IPS DF 4.7 (cell line): Measurements from ENCODE around the gene AK5.

Experiments
- DNase-seq: peaks from one replicate; pipeline ENCODE4 v3.0.0-alpha.2; 2013; ENCODE audit warnings: low spot score; ENCODE audit errors: extremely low read depth

AK5 gene

DNA sequence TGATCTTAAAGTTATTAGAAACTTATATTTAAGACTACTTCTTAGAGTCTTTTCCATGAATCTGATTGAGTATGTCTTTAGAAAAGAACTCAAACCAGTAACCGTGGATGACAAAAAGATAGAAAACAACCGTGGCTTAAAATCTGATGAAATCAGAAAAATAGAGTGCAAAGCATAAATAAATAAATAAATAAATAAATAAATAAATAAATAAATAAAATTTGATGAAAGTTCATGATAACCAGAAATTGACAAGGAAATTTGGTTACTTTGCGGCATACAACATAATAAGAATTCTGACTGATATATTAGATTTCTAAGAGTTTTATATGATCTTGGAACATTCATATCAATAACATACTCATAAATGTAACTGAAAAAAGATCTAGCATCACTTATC is 152.1 kb downstream of the AK5 start:
- no peak for DNase-seq

DNA sequence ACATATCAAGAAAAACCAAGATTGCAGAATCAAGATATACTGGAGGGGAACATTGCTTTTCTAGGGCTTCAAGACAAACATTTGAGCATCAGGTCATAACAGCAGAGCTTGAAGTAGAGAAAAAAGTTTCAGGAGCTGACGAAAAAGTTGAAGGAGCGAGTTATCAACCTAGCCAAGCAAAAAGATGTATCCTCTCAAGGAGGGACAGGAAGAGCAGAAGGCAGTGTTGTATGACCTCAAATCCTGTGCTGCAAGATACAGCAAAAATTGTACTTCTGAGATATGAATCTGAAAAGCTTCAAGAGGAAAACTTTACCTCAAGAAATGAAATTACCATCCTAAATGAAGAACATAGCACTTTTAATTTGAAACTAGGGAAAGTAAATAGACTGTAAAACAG is 153.1 kb downstream of the AK5 start:
- no peak for DNase-seq

DNA sequence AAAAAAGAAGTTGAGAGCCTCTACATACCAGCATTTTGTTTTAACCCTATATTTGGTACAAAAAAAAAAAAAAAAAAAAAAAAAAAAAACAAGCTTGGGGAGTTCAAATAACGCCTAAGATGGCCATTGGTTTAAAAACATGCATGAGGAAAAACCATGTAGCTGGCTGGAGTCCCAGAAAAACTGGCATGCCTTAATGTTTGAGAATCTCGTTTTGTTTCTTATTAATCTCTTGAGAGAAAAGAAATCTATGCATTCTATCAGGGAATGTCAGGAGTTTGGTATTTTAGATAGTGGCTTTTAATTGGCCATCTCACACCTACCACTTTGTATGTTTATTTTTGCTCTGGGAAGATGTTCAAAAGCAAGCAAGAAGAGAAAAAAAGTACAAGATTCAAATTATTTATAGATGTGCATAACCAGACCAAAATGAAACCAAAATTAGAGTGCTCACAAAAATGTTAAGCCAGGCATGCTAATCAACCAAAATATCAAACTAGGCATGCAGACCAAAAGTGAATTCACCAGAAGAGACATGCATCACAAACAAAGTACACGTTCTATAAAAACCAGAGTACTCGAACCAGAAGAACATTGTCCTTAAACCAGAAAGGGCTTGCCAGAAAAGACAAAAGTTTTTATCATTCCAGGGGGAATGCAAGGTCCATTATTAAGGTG is 156.6 kb downstream of the AK5 start:
- DNase-seq: no peak

DNA sequence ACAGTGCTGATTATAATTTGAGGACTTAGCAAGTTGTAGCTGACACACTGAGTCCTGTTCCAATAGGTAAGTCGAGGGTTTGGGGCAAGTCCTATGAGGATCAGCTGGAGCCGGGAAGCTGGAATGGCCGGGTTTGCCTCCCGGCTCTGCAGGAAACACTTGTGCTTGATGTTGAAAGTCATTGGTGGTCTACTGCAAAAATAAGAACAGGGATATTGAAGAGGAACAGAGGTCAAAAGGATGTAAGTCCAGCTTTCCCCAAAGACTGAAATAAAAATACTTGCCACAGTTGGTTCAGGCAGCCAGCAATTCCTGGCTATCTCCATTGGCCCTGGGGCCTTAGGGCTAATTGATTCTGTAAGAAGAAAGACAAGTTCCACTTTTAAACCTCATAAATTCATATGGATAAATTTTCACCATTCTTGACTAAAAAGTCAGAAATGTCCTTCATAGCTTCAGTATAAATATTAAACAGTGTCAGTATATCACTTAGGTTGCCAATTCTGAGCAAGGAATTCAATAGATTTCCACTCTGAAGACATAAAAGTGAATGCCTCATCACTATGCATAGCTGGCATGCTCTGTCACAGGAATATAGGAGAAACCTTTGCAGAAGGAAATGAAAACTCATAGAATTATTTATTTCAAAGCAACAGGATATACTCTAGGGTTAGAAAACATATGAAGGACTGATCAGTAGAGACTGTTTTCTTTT is 165.2 kb downstream of the AK5 start:
- no peak for DNase-seq

DNA sequence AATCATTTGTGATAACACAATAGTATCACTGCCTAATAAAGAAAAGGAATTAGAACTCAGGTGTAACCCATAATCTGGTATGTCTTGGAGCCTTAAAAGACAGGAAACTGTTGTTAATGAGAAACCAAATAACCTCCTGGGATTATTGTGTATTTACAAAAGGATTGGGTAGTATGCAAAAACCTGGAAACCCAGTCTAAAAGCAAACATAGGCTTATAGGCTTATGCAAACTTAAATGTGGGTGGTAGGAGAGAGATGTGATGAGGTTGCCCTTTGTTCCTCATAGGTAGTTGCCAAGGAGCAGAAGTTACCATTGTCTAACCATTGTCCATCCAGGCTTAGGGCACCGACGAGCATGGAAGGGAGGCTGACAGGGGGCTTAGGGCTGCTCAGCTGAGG is 165.8 kb downstream of the AK5 start:
- no peak for DNase-seq

DNA sequence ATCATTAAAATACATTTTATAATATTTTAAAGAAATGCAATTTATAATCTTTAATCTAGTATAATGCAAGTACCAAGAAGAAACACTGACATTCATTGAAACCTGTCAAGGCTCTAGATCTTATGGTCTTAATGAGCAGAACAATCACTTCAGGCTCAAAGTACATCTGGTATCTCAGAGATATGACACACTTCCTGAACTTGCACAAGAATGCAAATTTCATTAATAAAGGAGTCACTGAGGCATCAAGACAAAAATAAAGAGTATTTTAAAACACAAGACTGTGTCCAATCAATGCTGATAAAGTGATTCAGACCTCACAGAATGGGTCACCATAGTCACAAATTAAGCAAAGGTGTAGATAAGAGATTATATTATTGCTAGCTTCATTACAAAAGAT is 178.1 kb downstream of the AK5 start:
- DNase-seq: no peak

DNA sequence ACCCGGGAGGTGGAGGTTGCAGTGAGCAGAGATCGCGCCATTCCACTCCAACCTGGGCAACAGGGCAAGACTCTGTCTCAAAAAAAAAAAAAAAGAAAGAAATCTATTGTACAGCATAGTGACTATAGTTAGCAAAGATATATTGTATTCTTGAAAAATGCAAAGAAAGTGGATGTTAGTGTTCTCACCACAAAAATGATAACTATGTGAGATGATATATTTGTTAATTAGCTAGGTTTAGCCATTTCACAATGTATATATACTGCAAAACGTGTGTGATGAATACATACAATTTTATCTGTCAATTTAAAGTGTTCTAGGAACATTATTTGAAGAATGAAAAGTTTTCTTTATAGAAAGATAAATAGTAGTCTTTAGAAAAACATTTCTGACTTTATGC is 179.9 kb downstream of the AK5 start:
- no peak for DNase-seq

DNA sequence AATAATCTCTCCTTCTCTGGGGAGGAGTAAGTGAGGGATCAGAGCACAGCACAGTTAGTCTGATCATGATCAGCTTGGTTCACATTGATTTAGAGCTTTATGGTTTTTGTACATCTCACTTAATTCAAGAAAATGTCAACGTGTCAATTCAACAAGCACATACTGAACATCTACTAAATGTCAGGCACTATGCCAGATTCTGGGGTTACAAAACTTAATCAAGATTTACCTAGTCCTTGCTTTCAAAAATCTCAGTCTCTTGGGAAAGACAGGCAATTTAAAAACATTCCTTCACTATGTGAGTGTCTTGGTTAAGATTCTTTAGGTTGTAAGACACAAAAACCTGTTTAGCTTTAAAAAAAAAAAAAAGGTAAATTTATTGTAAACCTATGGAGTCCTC is 181.4 kb downstream of the AK5 start:
- DNase-seq: no peak

DNA sequence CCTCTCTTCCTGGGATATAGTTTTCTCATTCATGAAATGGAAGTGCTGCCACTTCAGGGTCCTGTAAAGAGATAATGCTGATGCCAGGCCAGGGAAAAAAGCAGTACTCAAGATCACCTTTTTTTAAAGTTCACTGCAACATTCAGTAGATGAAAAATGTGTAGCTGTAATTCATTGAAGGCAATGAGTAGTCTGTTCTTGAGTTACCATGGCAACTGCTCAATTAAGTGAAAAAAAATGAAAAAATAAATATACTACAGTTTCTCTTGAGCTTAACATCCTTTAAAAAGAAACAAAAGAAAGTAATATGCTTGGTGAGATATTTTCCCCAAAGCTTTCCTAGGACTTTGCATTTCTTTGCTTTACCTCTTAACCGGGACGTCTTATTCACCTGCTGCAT is 183.3 kb downstream of the AK5 start:
- no peak for DNase-seq

DNA sequence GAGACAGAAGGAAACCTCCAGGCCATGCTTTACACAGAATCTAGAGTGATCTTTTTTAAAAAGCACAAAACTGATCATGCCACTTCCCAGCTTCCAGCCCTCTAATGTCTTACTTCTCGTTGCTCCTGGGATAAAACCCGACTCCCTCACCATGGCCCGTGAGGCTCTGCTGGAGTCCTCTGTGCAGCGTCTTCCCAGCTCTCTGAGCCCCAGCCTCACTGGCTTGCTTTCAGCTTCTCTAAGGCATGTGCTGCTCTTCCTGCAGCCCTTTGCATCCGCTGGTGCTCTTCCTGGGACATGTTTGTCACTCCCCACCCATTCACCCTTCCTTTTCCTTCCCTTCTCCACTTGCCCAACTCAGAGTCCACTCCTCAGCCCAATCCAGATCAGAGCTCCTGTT is 184.1 kb downstream of the AK5 start:
- no peak for DNase-seq

DNA sequence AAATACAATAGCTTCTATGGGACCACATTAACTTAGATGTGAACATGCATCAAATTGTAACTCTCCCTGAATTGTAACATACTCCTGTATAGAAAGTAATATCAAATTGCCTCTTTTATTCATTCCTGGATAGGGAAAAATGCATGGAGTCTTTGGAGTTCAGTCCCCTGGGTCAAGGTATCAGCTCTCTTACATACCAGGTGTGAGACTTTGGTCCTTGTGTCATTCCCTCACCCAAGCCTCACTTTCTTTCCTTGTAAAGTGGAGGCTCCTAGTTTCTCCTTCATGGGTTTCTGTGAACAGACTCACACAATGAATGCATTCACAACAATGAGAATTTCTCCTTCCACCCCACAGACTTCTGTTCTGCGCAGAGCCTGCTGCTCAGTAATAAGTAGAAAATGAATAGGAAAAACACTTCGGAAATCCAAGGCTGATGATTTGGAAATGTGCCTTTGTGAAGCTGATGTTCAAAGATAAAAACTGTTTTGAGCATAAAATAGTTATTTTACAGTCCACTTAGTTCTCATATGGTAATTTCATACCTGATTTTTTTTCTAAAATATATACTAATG is 185.3 kb downstream of the AK5 start:
- DNase-seq: no peak

DNA sequence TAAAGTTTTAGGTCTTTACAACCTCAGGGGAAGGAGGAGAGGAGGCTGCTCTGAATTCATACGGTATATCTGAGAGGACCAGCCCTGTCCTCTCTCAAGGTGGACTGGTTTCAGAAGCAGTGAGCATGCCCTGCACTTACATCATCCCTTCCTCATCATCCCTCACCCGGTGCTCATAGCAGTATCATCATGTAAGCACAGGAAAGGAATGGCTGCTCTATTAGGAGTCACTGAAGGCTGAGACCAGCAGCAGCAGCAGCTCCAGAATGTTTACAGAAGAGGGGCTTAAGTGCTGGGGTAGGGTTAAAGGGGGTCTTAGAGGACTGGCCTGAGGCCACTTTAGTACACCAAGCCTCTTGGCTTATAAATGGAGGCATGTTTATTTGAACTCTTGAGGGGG is 185.9 kb downstream of the AK5 start:
- no peak for DNase-seq

DNA sequence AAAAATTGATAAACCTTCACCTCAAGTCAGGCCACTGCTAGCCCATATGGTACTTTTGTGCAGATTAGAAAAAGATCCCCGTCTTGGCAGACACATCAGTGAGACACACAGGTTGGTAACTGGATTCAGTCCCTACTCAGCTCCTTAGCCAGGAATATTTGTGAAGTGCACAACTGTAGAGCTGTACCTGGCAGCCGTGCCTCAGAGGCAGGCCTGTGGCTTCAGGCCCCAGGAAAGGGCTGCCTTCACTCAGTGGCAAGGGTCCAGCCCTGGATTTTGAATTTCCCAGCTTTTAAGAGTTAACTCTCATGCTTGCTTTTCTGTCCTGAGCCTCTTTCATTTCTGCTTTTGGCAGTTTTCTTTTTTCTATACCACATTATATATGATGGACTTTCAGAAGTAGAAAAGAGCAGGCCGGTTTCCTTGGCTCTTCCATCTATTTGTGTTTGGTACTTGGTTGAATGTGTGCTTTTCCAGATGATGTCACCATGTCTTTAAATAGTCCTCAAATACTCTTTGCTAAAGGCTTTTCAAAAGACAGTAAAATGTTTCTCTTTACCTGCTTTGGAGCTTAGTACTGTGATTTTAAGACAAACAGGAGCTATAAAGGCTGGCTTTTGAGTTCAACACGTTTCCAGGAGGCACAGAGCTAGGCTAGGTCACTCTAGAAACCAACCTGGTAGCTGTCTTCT is 186.6 kb downstream of the AK5 start:
- DNase-seq: no peak

DNA sequence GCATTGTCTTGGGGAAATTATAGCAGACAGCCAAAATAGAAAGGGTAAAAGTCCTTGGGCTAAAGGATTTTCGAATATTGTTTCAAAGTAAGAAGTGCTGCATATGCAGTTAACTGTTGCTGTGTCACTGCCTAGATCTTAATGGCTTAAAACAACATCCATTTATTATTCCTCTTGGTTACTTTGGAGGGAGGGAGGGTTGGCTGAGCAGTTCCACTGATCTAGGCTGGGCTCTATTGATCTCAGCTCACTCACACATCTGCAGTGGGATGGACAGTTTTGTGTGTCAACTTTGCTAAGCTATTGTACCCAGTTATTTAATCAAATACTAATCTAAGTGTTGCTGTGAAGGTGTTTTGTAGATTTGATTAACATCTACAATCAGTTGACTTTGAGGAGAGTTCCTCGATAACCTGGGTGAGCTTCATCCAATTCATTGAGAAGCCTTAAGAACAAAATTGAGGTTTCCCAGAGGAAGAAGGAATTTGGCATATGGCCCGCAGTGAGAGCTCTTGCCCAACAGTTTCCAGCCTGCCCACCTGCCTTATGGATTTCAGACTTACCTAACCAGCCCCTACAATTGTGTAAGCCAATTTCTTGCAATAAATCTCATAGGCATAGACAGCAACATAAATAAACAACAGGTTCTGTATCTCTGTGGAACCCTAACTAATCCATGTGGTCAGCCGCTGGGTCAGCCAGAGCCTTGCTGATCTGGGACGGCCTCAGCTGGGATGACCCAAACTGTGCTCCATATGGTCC is 187.3 kb downstream of the AK5 start:
- no peak for DNase-seq

DNA sequence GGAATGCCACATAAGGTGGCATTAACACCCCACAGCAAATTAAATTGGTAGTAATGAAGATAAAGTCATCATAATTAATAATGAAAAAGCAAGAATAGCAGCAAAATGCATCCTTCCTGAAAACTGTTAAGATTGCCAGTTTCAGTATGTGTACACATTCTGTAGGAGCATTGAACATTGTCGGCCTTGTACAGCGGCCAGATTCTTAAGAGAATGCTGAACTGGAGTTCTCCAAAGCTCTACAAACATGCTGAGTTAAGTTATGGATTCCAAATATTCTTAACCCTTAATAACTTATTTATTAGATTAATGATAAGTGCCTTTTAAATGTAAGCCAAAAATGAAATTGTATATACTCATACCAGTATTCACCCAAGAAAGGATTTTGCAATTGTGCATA is 189.9 kb downstream of the AK5 start:
- DNase-seq: no peak

DNA sequence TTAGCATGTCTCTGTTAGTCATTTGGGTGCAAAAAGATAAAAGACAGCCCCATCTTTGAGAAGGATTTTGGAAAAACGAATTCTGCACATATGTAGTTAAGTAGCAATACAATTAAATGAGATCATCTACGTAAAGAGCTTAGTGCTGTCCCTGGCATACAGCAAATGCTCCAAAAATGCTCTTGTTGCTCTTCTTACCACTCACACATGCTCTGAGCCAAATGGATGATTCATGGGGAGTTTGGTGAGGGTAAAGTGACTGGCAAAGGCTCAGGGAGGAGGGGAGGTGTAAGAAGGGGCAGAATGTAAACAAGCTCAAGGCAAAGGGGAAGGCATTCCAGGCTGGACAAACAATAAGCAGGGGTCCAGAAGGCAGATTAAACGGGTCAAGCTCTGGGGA is 191.9 kb downstream of the AK5 start:
- DNase-seq: no peak

DNA sequence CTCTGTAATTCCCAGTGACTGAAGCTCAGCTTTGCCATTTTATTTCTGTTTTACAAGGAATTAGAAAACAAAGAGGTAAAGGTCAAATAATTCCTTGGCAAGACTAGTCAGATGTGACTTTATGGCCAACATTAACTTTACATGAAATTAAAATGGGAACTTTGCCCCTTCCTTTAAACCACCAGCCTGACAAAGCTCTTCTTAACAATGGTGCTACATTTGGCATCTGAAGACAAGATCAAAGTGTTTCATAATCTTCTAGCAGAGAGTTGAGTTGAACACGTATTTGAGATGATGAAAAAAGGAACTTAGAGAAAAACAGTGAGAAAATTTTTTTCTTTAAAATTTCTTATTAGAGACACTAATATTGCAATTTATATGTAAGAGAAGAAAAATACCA is 193.8 kb downstream of the AK5 start:
- DNase-seq: no peak

DNA sequence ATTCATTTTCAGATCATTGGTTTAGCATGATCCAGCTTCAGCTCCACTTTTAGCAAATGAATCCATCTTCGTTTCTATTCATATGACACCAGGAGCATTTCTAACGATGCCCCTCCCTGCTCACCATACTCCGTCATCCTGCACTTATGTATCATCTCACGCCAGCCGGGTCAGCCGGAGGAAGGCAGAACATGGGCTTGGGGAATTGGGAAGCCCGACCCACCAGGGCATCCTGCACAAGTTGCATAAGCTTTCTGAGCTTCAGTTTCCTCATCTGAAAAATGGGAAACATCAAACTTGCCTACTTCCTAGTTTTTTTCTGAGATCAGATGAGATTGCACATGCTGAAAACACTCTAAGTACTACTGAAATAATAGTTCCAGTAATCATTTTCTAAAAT is 194.7 kb downstream of the AK5 start:
- DNase-seq: no peak

DNA sequence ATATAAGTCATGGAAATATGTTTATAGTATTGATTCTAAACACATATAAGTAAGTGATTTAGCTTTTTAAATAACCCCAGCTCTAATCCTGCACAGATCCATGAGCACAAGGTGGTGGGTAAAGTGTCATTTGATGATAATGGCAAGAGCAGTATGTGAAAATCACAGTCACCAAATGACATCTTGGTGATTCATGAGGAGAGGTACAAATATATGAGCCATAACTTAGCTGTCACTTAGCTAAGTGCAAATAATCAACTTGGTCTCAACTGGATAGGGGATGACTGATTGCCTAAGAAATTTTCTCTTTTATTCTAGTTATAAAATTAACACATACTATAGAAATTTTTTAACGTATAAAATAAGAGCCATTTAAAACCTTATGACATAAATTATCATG is 202.5 kb downstream of the AK5 start:
- DNase-seq: no peak

DNA sequence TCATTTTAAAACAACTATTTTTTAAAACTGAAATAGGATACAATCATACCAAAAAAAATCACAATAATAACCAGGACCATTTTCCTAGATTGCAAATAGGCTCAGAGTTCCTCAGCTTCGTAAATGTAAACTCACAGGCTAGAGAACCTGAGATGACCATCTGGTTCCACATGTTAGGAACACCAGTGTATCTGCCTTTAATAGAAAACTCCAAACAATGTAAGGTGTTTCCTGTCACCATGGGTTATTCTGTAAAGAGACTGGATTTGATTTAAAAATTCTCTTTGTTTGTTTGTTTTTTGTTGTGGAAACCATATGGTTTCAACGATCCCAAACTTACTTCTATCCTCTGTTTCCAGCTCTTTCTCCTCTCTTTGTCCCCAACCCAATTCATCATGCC is 203.1 kb downstream of the AK5 start:
- no peak for DNase-seq

DNA sequence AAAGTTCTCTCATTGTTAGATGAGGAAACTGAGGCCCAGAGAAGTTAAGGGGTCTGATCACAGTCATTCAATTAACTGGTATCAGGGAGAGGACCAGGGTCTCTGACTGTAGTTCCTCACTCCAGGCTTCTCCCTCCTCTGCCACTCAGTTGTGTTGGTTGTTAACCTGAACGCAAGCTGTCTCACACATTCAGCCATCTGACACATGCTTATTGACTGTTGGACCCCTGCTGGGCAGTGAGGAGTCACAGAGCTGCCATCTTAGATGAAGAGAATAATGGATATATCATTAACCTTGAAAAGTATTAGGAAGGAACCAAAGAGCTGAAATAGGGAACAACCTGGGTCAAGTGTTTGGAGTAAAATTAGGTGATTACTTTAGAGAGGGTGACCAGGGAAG is 205.8 kb downstream of the AK5 start:
- DNase-seq: no peak

DNA sequence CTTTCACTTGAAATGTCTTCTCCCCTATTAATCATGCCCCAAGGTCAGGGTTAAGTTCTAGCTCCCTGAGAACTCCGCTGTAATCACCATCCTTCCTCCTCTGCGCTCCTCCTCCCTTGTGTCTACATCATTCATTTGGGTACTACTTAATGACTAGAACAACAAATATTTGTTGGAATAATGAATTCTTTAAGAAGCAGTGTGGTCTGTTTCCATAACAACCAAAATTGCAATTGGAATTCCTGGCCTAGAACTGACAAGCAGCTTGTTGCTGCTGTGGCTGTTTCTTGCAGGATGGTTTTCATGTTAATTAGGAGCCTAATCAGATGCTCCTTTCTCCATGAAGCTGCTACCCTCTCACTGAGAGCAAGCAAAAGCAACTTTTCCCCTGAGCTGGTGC is 208.1 kb downstream of the AK5 start:
- no peak for DNase-seq
